Brain microvascular endothelial cell (primary cell): ENCODE measurements around the gene PAGR1.
A peak's percentile ranks its signal among the peaks of the same experiment; 100 is the strongest.

Source experiments
- DNase-seq: peaks from one replicate; pipeline ENCODE4 v3.0.0-alpha.2; 2020
- H3K27ac ChIP-seq: fragments of 250-450 bp; sonication (Bioruptor Pico); 2 replicates; pipeline ENCODE4 v1.5.1; 2020; ENCODE audit warnings: mild to moderate bottlenecking, moderate library complexity
- H3K27me3 ChIP-seq: fragments of 250-450 bp; sonication (Bioruptor Pico); replicated peaks from 2 replicates; pipeline ENCODE4 v1.5.1; 2020; ENCODE audit warnings: mild to moderate bottlenecking
- H3K36me3 ChIP-seq: fragments of 250-450 bp; sonication (Bioruptor Pico); replicated peaks from 2 replicates; pipeline ENCODE4 v1.5.1; 2020; ENCODE audit warnings: mild to moderate bottlenecking
- H3K4me3 ChIP-seq: 2 replicates; pipeline ENCODE4 v1.5.1; 2011; ENCODE audit warnings: low read depth, mild to moderate bottlenecking, control low read depth, low read length, moderate library complexity
- in situ Hi-C: cut with HindIII; loops from 2 replicates; pipeline ENCODE4 v1.10.0; 2017; ENCODE audit warnings: low sequenced_read_pairs, low pct_ligation_motif_present
- TF ChIP-seq, protein P1 (sequence below): IDR thresholded peaks from 2 replicates; pipeline ENCODE4 v1.5.1; 2011; ENCODE audit warnings: low read depth, mild to moderate bottlenecking, moderate library complexity, low read length, control low read depth, inconsistent platforms; ENCODE audit errors: missing control alignments

PAGR1 gene

GRCh38 chr16:29805232-29806098 lies 10.5 kb upstream of the PAGR1 start:
- Histone ChIP-seq H3K27ac (peak overlapping the region; percentile 63), H3K4me3 (peak overlapping the region; percentile 78), H3K36me3 (peaks cover 9% of the 10 kb centered on the region), H3K27me3 (no peaks in the 10 kb centered on the region)
- TF ChIP-seq, protein P1, sequence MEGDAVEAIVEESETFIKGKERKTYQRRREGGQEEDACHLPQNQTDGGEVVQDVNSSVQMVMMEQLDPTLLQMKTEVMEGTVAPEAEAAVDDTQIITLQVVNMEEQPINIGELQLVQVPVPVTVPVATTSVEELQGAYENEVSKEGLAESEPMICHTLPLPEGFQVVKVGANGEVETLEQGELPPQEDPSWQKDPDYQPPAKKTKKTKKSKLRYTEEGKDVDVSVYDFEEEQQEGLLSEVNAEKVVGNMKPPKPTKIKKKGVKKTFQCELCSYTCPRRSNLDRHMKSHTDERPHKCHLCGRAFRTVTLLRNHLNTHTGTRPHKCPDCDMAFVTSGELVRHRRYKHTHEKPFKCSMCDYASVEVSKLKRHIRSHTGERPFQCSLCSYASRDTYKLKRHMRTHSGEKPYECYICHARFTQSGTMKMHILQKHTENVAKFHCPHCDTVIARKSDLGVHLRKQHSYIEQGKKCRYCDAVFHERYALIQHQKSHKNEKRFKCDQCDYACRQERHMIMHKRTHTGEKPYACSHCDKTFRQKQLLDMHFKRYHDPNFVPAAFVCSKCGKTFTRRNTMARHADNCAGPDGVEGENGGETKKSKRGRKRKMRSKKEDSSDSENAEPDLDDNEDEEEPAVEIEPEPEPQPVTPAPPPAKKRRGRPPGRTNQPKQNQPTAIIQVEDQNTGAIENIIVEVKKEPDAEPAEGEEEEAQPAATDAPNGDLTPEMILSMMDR: peak; percentile 6
- in situ Hi-C loops: no loop called here
- peak; percentile 97 for DNase-seq

DNA sequence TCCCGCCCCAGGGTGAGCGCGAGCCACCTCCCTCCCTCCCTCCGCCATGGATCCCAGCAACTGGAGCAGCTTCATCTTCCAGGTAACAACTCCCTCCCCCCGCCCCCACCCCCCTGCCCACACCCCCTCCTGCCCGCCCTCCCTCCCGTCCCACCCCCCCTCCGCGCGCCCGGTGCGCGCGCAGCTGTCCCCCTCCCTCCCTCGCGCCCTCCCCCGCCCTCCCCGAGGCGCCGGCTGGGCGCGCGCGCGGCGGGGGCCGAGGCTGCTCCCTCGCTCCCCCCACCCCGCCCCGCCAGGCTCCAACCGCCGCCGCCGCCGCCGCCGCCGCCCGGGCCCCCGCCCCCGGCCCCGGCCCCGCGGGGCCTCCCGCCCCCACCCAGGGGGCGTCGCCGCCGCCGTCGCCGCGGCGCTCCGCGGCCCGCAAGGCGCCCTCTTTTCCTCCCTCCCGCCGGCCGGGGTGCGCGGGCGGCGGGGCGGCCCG lies 9.8 kb upstream of the PAGR1 start, which contains the start of gene MAZ:
Gene MAZ (plus strand): TSS at position 431 of the 481 bp plus-strand sequence. CDS start 173 bp downstream, outside the sequence.
- TF ChIP-seq, protein P1: no peak
- DNase-seq: no peak
- H3K4me3 ChIP-seq: peak within 1 kb of the TSS; percentile 78
- in situ Hi-C loops: no loop called here
- H3K36me3 ChIP-seq: peaks cover 9% of the 10 kb centered on the region
- H3K27me3 ChIP-seq: no peaks in the 10 kb centered on the region
- H3K27ac ChIP-seq: peak within 1 kb of the TSS; percentile 63

GRCh38 chr16:29806641-29807425 lies 9.1 kb upstream of the PAGR1 start:
- DNase-seq: no peak
- peak overlapping the region; percentile 72 for H3K4me3 ChIP-seq
- H3K36me3 ChIP-seq: peaks cover 9% of the 10 kb centered on the region
- H3K27me3 ChIP-seq: no peaks in the 10 kb centered on the region
- H3K27ac ChIP-seq: peak overlapping the region; percentile 44
- TF ChIP-seq, protein P1: no peak
- in situ Hi-C loops: no loop called here

- Histone ChIP-seq H3K27ac (peak overlapping the region; percentile 28), H3K27me3 (no peaks in the 10 kb centered on the region), H3K36me3 (peaks cover 9% of the 10 kb centered on the region), H3K4me3 (peak overlapping the region; percentile 68)
- TF ChIP-seq, protein P1: peak; percentile 65
- in situ Hi-C loops: no loop called here
- peak; percentile 89 for DNase-seq
Measured at GRCh38 chr16:29807426-29808218, 8.3 kb upstream of the PAGR1 start.

GRCh38 chr16:29808219-29808900 lies 7.6 kb upstream of the PAGR1 start:
- no peaks in the 10 kb centered on the region for H3K27me3 ChIP-seq
- in situ Hi-C loops: no loop called here
- H3K4me3 ChIP-seq: peak overlapping the region; percentile 68
- peak overlapping the region; percentile 28 for H3K27ac ChIP-seq
- TF ChIP-seq, protein P1: no peak
- no peak for DNase-seq
- H3K36me3 ChIP-seq: peaks cover 9% of the 10 kb centered on the region
